WTC11 (cell line): ENCODE results near the gene HNRNPLL. TPM values are rescaled to one million over a fixed set of nuclear protein-coding genes. Genes with fewer than 3 reads are reported as not detected.

ENCODE experiments used
- CBFB ChIP-seq: sonication (generic); formaldehyde crosslinking; IDR thresholded peaks from 2 replicates; pipeline ENCODE4 v1.8.1; 2022; ENCODE audit warnings: mild to moderate bottlenecking, low read depth, missing genetic modification reagents
- KAT7 ChIP-seq: sonication (generic); formaldehyde crosslinking; IDR thresholded peaks from 2 replicates; pipeline ENCODE4 v1.8.1; 2023; ENCODE audit warnings: missing genetic modification reagents, mild to moderate bottlenecking, borderline replicate concordance
- NR1H2 ChIP-seq: sonication (generic); formaldehyde crosslinking; IDR thresholded peaks from 2 replicates; pipeline ENCODE4 v1.9.0; 2021; ENCODE audit warnings: mild to moderate bottlenecking, moderate library complexity, missing genetic modification reagents
- NR2C2 ChIP-seq: sonication (generic); formaldehyde crosslinking; IDR thresholded peaks from 2 replicates; pipeline ENCODE4 v1.8.0; 2022; ENCODE audit warnings: mild to moderate bottlenecking, missing genetic modification reagents
- OVOL2 ChIP-seq: fragments of 250-450 bp; sonication (Bioruptor Pico); IDR thresholded peaks from 2 replicates; pipeline ENCODE4 v1.9.0; 2021; ENCODE audit warnings: mild to moderate bottlenecking, borderline replicate concordance
- RORB ChIP-seq: fragments of 250-450 bp; sonication (Bioruptor Pico); IDR thresholded peaks from 2 replicates; pipeline ENCODE4 v1.9.0; 2021; ENCODE audit warnings: mild to moderate bottlenecking
- SMAD3 ChIP-seq: sonication (generic); formaldehyde crosslinking; IDR thresholded peaks from 2 replicates; pipeline ENCODE4 v1.8.0; 2022; ENCODE audit warnings: missing genetic modification reagents, mild to moderate bottlenecking, borderline replicate concordance
- SOX15 ChIP-seq: fragments of 250-450 bp; sonication (Bioruptor Pico); IDR thresholded peaks from 2 replicates; pipeline ENCODE4 v1.9.0; 2021; ENCODE audit warnings: mild to moderate bottlenecking
- SP1 ChIP-seq: sonication (generic); formaldehyde crosslinking; conservative IDR thresholded peaks from 2 replicates; pipeline ENCODE4 v1.8.1; 2022; ENCODE audit warnings: missing genetic modification reagents
- ZNF138 ChIP-seq: sonication (generic); formaldehyde crosslinking; conservative IDR thresholded peaks from 2 replicates; pipeline ENCODE4 v1.8.1; 2022; ENCODE audit warnings: mild to moderate bottlenecking, moderate library complexity, missing genetic modification reagents
- ZNF396 ChIP-seq: fragments of 250-450 bp; sonication (Bioruptor Pico); IDR thresholded peaks from 2 replicates; pipeline ENCODE4 v1.8.0; 2021; ENCODE audit warnings: mild to moderate bottlenecking, moderate library complexity, borderline replicate concordance
- ZNF416 ChIP-seq: fragments of 250-450 bp; sonication (Bioruptor Pico); IDR thresholded peaks from 2 replicates; pipeline ENCODE4 v1.9.0; 2021; ENCODE audit warnings: mild to moderate bottlenecking, inconsistent platforms
- total RNA-seq: library from RNA; stranded (reverse); gene quantifications from 3 replicates; pipeline ENCODE4 v1.2.3, GENCODE V29; 2021
- TF ChIP-seq, protein P1 (sequence below): sonication (generic); formaldehyde crosslinking; IDR thresholded peaks from 2 replicates; pipeline ENCODE4 v1.8.0; 2023; ENCODE audit warnings: missing genetic modification reagents, mild to moderate bottlenecking, borderline replicate concordance
- TF ChIP-seq, protein P2 (sequence below): sonication (generic); formaldehyde crosslinking; IDR thresholded peaks from 2 replicates; pipeline ENCODE4 v1.8.1; 2023; ENCODE audit warnings: mild to moderate bottlenecking, missing genetic modification reagents
- TF ChIP-seq, protein P3 (sequence below): sonication (generic); formaldehyde crosslinking; IDR thresholded peaks from 2 replicates; pipeline ENCODE4 v1.8.1; 2023; ENCODE audit warnings: mild to moderate bottlenecking, missing genetic modification reagents, borderline replicate concordance
- TF ChIP-seq, protein P4 (sequence below): sonication (generic); formaldehyde crosslinking; IDR thresholded peaks from 2 replicates; pipeline ENCODE4 v1.8.0; 2022; ENCODE audit warnings: mild to moderate bottlenecking, missing genetic modification reagents
- TF ChIP-seq, protein P5 (sequence below): sonication (generic); formaldehyde crosslinking; IDR thresholded peaks from 2 replicates; pipeline ENCODE4 v1.8.0; 2022; ENCODE audit warnings: mild to moderate bottlenecking, missing genetic modification reagents
- TF ChIP-seq, protein P6 (sequence below): sonication (generic); formaldehyde crosslinking; IDR thresholded peaks from 2 replicates; pipeline ENCODE4 v1.8.1; 2023; ENCODE audit warnings: mild to moderate bottlenecking, missing genetic modification reagents
- TF ChIP-seq, protein P7 (sequence below): sonication (generic); formaldehyde crosslinking; IDR thresholded peaks from 2 replicates; pipeline ENCODE4 v1.8.0; 2022; ENCODE audit warnings: mild to moderate bottlenecking, missing genetic modification reagents
- TF ChIP-seq, protein P8 (sequence below): fragments of 200-600 bp; IDR thresholded peaks from 2 replicates; pipeline ENCODE4 v1.8.0; 2022; ENCODE audit warnings: antibody characterized with exemption

Gene HNRNPLL
- total RNA-seq, 1 experiment from 2014 or later = 65.3 TPM

DNA sequence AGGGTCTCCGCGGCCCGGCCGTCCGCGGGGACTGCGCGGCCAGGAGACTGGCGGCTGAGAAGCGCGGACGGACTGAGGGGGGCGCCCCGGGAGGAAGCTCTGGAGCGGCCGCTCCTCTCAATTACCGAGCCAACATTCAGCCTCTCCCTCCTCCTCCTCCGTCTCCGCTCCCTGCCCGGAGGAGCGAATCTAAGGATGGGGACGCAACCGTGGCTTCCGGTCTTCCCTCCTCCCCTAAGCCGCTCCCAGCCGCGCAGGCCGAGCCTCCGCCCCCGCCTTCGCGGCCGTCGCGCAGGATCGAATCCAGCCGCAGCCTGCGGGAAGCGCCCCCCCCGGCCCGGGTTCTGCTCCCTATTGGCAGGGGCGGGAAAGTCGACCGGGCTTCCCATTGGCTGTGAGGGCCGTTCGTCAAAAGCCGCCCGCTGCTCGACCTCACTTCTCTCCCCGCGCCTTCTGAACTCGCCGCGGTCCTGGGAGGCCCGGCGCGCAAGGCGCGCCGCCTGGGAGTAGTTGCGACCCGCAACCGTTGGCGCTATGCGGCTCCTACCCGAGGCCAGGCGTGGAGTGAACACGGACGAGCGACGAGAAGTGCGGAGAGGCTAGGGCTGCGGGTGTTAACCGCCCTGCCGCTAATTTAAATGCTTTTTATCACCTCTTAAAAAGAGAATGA, at the start of gene HNRNPLL (continued):
- TF ChIP-seq RORB (CRISPR knock-in tag) (no peak), CBFB (CRISPR knock-in tag) (0 out of 2 replicates have a peak, but pooled peaks have one; percentile 69), NR2C2 (no peak), OVOL2 (CRISPR knock-in tag) (no peak), KAT7 (CRISPR knock-in tag) (peak; percentile 72; the same call in 1 of the 2 replicates), ZNF396 (CRISPR knock-in tag) (no peak), SP1 (peak; percentile 78), NR1H2 (CRISPR knock-in tag) (no peak), SMAD3 (CRISPR knock-in tag) (no peak), SOX15 (CRISPR knock-in tag) (no peak), ZNF138 (CRISPR knock-in tag) (no peak), ZNF416 (CRISPR knock-in tag) (no peak)
- TF ChIP-seq, protein P1, sequence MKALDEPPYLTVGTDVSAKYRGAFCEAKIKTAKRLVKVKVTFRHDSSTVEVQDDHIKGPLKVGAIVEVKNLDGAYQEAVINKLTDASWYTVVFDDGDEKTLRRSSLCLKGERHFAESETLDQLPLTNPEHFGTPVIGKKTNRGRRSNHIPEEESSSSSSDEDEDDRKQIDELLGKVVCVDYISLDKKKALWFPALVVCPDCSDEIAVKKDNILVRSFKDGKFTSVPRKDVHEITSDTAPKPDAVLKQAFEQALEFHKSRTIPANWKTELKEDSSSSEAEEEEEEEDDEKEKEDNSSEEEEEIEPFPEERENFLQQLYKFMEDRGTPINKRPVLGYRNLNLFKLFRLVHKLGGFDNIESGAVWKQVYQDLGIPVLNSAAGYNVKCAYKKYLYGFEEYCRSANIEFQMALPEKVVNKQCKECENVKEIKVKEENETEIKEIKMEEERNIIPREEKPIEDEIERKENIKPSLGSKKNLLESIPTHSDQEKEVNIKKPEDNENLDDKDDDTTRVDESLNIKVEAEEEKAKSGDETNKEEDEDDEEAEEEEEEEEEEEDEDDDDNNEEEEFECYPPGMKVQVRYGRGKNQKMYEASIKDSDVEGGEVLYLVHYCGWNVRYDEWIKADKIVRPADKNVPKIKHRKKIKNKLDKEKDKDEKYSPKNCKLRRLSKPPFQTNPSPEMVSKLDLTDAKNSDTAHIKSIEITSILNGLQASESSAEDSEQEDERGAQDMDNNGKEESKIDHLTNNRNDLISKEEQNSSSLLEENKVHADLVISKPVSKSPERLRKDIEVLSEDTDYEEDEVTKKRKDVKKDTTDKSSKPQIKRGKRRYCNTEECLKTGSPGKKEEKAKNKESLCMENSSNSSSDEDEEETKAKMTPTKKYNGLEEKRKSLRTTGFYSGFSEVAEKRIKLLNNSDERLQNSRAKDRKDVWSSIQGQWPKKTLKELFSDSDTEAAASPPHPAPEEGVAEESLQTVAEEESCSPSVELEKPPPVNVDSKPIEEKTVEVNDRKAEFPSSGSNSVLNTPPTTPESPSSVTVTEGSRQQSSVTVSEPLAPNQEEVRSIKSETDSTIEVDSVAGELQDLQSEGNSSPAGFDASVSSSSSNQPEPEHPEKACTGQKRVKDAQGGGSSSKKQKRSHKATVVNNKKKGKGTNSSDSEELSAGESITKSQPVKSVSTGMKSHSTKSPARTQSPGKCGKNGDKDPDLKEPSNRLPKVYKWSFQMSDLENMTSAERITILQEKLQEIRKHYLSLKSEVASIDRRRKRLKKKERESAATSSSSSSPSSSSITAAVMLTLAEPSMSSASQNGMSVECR (CRISPR knock-in tag) = no peak
- TF ChIP-seq, protein P2, sequence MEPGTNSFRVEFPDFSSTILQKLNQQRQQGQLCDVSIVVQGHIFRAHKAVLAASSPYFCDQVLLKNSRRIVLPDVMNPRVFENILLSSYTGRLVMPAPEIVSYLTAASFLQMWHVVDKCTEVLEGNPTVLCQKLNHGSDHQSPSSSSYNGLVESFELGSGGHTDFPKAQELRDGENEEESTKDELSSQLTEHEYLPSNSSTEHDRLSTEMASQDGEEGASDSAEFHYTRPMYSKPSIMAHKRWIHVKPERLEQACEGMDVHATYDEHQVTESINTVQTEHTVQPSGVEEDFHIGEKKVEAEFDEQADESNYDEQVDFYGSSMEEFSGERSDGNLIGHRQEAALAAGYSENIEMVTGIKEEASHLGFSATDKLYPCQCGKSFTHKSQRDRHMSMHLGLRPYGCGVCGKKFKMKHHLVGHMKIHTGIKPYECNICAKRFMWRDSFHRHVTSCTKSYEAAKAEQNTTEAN (CRISPR knock-in tag) = no peak
- TF ChIP-seq, protein P3, sequence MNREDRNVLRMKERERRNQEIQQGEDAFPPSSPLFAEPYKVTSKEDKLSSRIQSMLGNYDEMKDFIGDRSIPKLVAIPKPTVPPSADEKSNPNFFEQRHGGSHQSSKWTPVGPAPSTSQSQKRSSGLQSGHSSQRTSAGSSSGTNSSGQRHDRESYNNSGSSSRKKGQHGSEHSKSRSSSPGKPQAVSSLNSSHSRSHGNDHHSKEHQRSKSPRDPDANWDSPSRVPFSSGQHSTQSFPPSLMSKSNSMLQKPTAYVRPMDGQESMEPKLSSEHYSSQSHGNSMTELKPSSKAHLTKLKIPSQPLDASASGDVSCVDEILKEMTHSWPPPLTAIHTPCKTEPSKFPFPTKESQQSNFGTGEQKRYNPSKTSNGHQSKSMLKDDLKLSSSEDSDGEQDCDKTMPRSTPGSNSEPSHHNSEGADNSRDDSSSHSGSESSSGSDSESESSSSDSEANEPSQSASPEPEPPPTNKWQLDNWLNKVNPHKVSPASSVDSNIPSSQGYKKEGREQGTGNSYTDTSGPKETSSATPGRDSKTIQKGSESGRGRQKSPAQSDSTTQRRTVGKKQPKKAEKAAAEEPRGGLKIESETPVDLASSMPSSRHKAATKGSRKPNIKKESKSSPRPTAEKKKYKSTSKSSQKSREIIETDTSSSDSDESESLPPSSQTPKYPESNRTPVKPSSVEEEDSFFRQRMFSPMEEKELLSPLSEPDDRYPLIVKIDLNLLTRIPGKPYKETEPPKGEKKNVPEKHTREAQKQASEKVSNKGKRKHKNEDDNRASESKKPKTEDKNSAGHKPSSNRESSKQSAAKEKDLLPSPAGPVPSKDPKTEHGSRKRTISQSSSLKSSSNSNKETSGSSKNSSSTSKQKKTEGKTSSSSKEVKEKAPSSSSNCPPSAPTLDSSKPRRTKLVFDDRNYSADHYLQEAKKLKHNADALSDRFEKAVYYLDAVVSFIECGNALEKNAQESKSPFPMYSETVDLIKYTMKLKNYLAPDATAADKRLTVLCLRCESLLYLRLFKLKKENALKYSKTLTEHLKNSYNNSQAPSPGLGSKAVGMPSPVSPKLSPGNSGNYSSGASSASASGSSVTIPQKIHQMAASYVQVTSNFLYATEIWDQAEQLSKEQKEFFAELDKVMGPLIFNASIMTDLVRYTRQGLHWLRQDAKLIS (CRISPR knock-in tag) = no peak
- TF ChIP-seq, protein P4, sequence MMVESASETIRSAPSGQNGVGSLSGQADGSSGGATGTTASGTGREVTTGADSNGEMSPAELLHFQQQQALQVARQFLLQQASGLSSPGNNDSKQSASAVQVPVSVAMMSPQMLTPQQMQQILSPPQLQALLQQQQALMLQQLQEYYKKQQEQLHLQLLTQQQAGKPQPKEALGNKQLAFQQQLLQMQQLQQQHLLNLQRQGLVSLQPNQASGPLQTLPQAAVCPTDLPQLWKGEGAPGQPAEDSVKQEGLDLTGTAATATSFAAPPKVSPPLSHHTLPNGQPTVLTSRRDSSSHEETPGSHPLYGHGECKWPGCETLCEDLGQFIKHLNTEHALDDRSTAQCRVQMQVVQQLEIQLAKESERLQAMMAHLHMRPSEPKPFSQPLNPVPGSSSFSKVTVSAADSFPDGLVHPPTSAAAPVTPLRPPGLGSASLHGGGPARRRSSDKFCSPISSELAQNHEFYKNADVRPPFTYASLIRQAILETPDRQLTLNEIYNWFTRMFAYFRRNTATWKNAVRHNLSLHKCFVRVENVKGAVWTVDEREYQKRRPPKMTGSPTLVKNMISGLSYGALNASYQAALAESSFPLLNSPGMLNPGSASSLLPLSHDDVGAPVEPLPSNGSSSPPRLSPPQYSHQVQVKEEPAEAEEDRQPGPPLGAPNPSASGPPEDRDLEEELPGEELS = peak; percentile 27; the same call in 1 of the 2 replicates
- TF ChIP-seq, protein P5, sequence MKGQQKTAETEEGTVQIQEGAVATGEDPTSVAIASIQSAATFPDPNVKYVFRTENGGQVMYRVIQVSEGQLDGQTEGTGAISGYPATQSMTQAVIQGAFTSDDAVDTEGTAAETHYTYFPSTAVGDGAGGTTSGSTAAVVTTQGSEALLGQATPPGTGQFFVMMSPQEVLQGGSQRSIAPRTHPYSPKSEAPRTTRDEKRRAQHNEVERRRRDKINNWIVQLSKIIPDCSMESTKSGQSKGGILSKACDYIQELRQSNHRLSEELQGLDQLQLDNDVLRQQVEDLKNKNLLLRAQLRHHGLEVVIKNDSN (CRISPR knock-in tag) = no peak
- TF ChIP-seq, protein P6, sequence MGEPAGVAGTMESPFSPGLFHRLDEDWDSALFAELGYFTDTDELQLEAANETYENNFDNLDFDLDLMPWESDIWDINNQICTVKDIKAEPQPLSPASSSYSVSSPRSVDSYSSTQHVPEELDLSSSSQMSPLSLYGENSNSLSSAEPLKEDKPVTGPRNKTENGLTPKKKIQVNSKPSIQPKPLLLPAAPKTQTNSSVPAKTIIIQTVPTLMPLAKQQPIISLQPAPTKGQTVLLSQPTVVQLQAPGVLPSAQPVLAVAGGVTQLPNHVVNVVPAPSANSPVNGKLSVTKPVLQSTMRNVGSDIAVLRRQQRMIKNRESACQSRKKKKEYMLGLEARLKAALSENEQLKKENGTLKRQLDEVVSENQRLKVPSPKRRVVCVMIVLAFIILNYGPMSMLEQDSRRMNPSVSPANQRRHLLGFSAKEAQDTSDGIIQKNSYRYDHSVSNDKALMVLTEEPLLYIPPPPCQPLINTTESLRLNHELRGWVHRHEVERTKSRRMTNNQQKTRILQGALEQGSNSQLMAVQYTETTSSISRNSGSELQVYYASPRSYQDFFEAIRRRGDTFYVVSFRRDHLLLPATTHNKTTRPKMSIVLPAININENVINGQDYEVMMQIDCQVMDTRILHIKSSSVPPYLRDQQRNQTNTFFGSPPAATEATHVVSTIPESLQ (CRISPR knock-in tag) = no peak
- TF ChIP-seq, protein P7, sequence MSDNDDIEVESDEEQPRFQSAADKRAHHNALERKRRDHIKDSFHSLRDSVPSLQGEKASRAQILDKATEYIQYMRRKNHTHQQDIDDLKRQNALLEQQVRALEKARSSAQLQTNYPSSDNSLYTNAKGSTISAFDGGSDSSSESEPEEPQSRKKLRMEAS = peak; percentile 65
- TF ChIP-seq, protein P8, sequence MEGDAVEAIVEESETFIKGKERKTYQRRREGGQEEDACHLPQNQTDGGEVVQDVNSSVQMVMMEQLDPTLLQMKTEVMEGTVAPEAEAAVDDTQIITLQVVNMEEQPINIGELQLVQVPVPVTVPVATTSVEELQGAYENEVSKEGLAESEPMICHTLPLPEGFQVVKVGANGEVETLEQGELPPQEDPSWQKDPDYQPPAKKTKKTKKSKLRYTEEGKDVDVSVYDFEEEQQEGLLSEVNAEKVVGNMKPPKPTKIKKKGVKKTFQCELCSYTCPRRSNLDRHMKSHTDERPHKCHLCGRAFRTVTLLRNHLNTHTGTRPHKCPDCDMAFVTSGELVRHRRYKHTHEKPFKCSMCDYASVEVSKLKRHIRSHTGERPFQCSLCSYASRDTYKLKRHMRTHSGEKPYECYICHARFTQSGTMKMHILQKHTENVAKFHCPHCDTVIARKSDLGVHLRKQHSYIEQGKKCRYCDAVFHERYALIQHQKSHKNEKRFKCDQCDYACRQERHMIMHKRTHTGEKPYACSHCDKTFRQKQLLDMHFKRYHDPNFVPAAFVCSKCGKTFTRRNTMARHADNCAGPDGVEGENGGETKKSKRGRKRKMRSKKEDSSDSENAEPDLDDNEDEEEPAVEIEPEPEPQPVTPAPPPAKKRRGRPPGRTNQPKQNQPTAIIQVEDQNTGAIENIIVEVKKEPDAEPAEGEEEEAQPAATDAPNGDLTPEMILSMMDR = no peak
